Loucy (cell line): ENCODE data around the gene PIK3CA.

ENCODE experiments used
- H2AFZ ChIP-seq: fragments of 200-600 bp; sonication (generic); 2 replicates; pipeline ENCODE4 v1.6.0; 2016; ENCODE audit warnings: antibody characterized with exemption, mild to moderate bottlenecking, low read length, moderate library complexity
- H3F3A ChIP-seq: fragments of 200-600 bp; 2 replicates; pipeline ENCODE4 v1.6.0; 2016; ENCODE audit warnings: antibody characterized with exemption, low read depth, mild to moderate bottlenecking
- H3K27me3 ChIP-seq: fragments of 200-600 bp; sonication (generic); 2 replicates; pipeline ENCODE4 v1.6.1; 2014; ENCODE audit warnings: low read length, mild to moderate bottlenecking; ENCODE audit not compliant: insufficient read depth, poor library complexity, severe bottlenecking
- H3K36me3 ChIP-seq: fragments of 200-600 bp; sonication (generic); 2 replicates; pipeline ENCODE4 v1.6.1; 2016; ENCODE audit warnings: low read length; ENCODE audit not compliant: insufficient read depth
- H3K4me1 ChIP-seq: fragments of 200-600 bp; sonication (generic); 2 replicates; pipeline ENCODE4 v1.5.1; 2014; ENCODE audit warnings: low read length, mild to moderate bottlenecking; ENCODE audit not compliant: insufficient read depth, poor library complexity, severe bottlenecking
- H3K4me2 ChIP-seq: fragments of 200-600 bp; sonication (generic); 2 replicates; pipeline ENCODE4 v1.6.0; 2014; ENCODE audit warnings: antibody characterized with exemption, low read length, low read depth, mild to moderate bottlenecking; ENCODE audit not compliant: poor library complexity, severe bottlenecking
- H3K4me3 ChIP-seq: fragments of 200-600 bp; sonication (generic); 2 replicates; pipeline ENCODE4 v1.5.1; 2014; ENCODE audit warnings: low read length, mild to moderate bottlenecking, mixed read lengths; ENCODE audit not compliant: poor library complexity, severe bottlenecking
- H3K79me2 ChIP-seq: fragments of 200-600 bp; sonication (generic); 2 replicates; pipeline ENCODE4 v1.6.1; 2014; ENCODE audit warnings: low read length; ENCODE audit not compliant: insufficient read depth
- H3K9ac ChIP-seq: fragments of 200-600 bp; sonication (generic); 2 replicates; pipeline ENCODE4 v1.6.0; 2014; ENCODE audit warnings: mild to moderate bottlenecking, low read depth, low read length, moderate library complexity; ENCODE audit not compliant: poor library complexity, severe bottlenecking
- H3K9me2 ChIP-seq: fragments of 200-600 bp; sonication (generic); replicated peaks from 2 replicates; pipeline ENCODE4 v1.6.1; 2016; ENCODE audit warnings: low read depth, low read length, mixed read lengths
- H3K9me3 ChIP-seq: fragments of 200-600 bp; sonication (generic); 2 replicates; pipeline ENCODE4 v1.6.1; 2014; ENCODE audit warnings: mild to moderate bottlenecking, antibody characterized with exemption, low read length, low read depth; ENCODE audit not compliant: insufficient read depth
- H4K20me1 ChIP-seq: fragments of 200-600 bp; sonication (generic); 2 replicates; pipeline ENCODE4 v1.6.0; 2014; ENCODE audit warnings: antibody characterized with exemption, low read length, mild to moderate bottlenecking; ENCODE audit not compliant: insufficient read depth, poor library complexity, severe bottlenecking
- CTCF ChIP-seq: fragments of 200-600 bp; sonication (generic); conservative IDR thresholded peaks from 2 replicates; pipeline ENCODE4 v1.5.1; 2014; ENCODE audit warnings: mild to moderate bottlenecking, antibody characterized with exemption, low read length
- EZH2phosphoT487 ChIP-seq: fragments of 200-600 bp; IDR thresholded peaks from 2 replicates; pipeline ENCODE4 v1.6.1; 2018; ENCODE audit warnings: antibody characterized with exemption, mild to moderate bottlenecking, moderate library complexity, borderline replicate concordance

Gene PIK3CA

GRCh38 chr3:179181021-179181472 is 32.9 kb downstream of the PIK3CA start:
- no peaks in the 10 kb centered on the region for H3F3A ChIP-seq
- no peaks in the 10 kb centered on the region for H3K9me2 ChIP-seq
- TF ChIP-seq CTCF = no peak
- TF ChIP-seq EZH2phosphoT487 = no peak
- no peaks in the 10 kb centered on the region for H3K9me3 ChIP-seq
- H3K36me3 ChIP-seq = no peaks in the 10 kb centered on the region
- no peak overlapping the region for H2AFZ ChIP-seq
- no peak overlapping the region for H3K4me2 ChIP-seq
- H3K79me2 ChIP-seq = peaks cover 65% of the 10 kb centered on the region; the same call in 1 of the 2 replicates
- no peak overlapping the region for H3K4me3 ChIP-seq
- H4K20me1 ChIP-seq = peaks cover 26% of the 10 kb centered on the region
- no peaks in the 10 kb centered on the region for H3K27me3 ChIP-seq
- H3K9ac ChIP-seq = no peak overlapping the region
- peaks cover 12% of the 10 kb centered on the region for H3K4me1 ChIP-seq

GRCh38 chr3:179181993-179182551 is 33.9 kb downstream of the PIK3CA start:
- H3K9me2 ChIP-seq = no peaks in the 10 kb centered on the region
- H4K20me1 ChIP-seq = peaks cover 27% of the 10 kb centered on the region
- no peak overlapping the region for H3K4me2 ChIP-seq
- H3F3A ChIP-seq = no peaks in the 10 kb centered on the region
- H2AFZ ChIP-seq = no peak overlapping the region
- no peaks in the 10 kb centered on the region for H3K9me3 ChIP-seq
- peaks cover 66% of the 10 kb centered on the region; the same call in 1 of the 2 replicates for H3K79me2 ChIP-seq
- H3K4me3 ChIP-seq = no peak overlapping the region
- TF ChIP-seq EZH2phosphoT487 = no peak
- H3K9ac ChIP-seq = no peak overlapping the region
- no peaks in the 10 kb centered on the region for H3K36me3 ChIP-seq
- H3K4me1 ChIP-seq = peaks cover 12% of the 10 kb centered on the region
- no peaks in the 10 kb centered on the region for H3K27me3 ChIP-seq

DNA sequence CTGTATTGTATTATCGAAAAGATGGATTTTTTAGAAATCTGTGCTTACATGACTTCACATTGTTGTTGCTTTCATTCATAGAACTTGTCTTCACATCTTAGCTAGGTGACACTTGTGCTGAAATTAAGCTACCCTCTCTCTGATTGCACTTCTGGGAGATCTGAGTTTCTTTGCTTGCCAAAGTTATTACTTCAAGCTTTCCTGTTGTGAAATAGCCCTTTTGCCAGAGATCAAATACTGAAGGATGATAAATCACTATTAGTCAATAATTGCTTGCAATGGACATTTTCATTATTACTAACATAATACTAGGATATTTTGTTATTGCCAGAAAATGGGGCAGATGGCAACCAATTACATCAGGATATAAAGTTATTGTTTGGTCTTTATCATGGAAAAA is 34.7 kb downstream of the PIK3CA start:
- Histone ChIP-seq H3K9ac (no peak overlapping the region), H3F3A (no peaks in the 10 kb centered on the region), H3K36me3 (no peaks in the 10 kb centered on the region), H3K4me3 (no peak overlapping the region), H3K79me2 (peaks cover 63% of the 10 kb centered on the region; the same call in 1 of the 2 replicates), H2AFZ (no peak overlapping the region), H3K4me1 (peaks cover 12% of the 10 kb centered on the region), H3K27me3 (no peaks in the 10 kb centered on the region), H4K20me1 (peaks cover 26% of the 10 kb centered on the region), H3K9me3 (no peaks in the 10 kb centered on the region), H3K9me2 (no peaks in the 10 kb centered on the region), H3K4me2 (no peak overlapping the region)
- TF ChIP-seq EZH2phosphoT487 (no peak), CTCF (no peak)

DNA sequence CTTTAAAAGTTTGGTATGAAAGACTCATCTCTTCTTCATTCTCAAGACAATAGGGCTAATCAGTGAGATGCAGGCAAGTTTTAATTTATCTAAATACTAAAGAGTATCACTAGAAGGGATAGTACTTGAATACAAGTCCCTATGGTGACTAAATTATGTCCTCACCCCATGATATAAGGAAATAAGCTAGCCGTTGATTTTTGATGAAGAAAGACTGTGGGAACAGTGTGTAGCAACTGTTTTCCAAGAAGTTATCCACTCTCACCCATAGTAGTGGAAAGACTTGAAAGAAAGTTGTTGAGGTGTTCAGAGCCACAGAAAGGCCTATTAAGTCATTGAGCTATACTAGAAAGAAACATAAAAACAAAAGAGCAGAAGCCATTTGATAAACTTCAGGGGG is 36.7 kb downstream of the PIK3CA start:
- Histone ChIP-seq H3K9me2 (no peaks in the 10 kb centered on the region), H2AFZ (no peak overlapping the region), H3K36me3 (no peaks in the 10 kb centered on the region), H3K27me3 (no peaks in the 10 kb centered on the region), H4K20me1 (peaks cover 24% of the 10 kb centered on the region), H3K4me1 (peaks cover 15% of the 10 kb centered on the region), H3K9ac (no peak overlapping the region), H3K9me3 (no peaks in the 10 kb centered on the region), H3K4me2 (no peak overlapping the region), H3K79me2 (peaks cover 63% of the 10 kb centered on the region; the same call in 1 of the 2 replicates), H3K4me3 (no peak overlapping the region), H3F3A (no peaks in the 10 kb centered on the region)
- TF ChIP-seq EZH2phosphoT487 (no peak), CTCF (no peak)
